Measurements from ENCODE around the gene CASS4. TPM values are rescaled to one million over a fixed set of nuclear protein-coding genes. Genes with fewer than 3 reads are reported as not detected.

Gene CASS4
- total RNA-seq, 2 experiments from 2014 or later = 3.5 to 3.7 TPM

- CTCF ChIA-PET = no interaction called here
- H3K36me3 Mint-ChIP-seq (ENCODE audit: low read depth) = peaks cover 9% of the 10 kb centered on the region
- no peak overlapping the region for H3K27ac Mint-ChIP-seq
- intact Hi-C loops (cut with micrococcal nuclease) = loop anchor here (5.0 kb wide), 2 partner anchors 54 to 74 kb away; partner anchors contain the start of genes AURKA, CASS4 and CSTF1
- no peaks in the 10 kb centered on the region for H3K27me3 Mint-ChIP-seq
- POLR2A ChIA-PET = interaction anchor here (1.2 kb wide), 1 partner anchor 14 kb away, joined by 3 read pairs; no protein-coding TSS in a partner anchor
- H3K4me3 Mint-ChIP-seq = no peak overlapping the region
- ATAC-seq (no peak), DNase-seq (no peak)
- H3K9me3 Mint-ChIP-seq = no peaks in the 10 kb centered on the region
- H3K4me1 Mint-ChIP-seq (ENCODE audit: low read depth) = peaks cover 44% of the 10 kb centered on the region
- TF ChIP-seq CTCF (IDR thresholded peaks at IDR 0.05) = no peak
These were observed 53.9 kb downstream of the CASS4 start for GRCh38 chr20:56465997-56466396.

GRCh38 chr20:56467968-56468315, 55.9 kb downstream of the CASS4 start:
- ChIA-PET CTCF (interaction anchor here (1.0 to 2.0 kb wide), 3 partner anchors 37 to 914 kb away, joined by 3 to 8 read pairs (median 3); no protein-coding TSS in a partner anchor), POLR2A (interaction anchor here (0.7 to 1.4 kb wide), 4 partner anchors 28 to 71 kb away, joined by 3 to 5 read pairs (median 4); no protein-coding TSS in a partner anchor)
- Mint-ChIP-seq H3K36me3 (ENCODE audit: low read depth) (peaks cover 10% of the 10 kb centered on the region), H3K27ac (peak overlapping the region; percentile 100), H3K4me3 (peak overlapping the region; percentile 100), H3K9me3 (no peaks in the 10 kb centered on the region), H3K4me1 (ENCODE audit: low read depth) (peaks cover 41% of the 10 kb centered on the region), H3K27me3 (no peaks in the 10 kb centered on the region)
- DNase-seq = no peak
- TF ChIP-seq CTCF (IDR thresholded peaks at IDR 0.05) = no peak
- intact Hi-C loops (cut with micrococcal nuclease) = loop anchor here (5.0 kb wide), 2 partner anchors 56 to 76 kb away; partner anchors contain the start of genes AURKA, CASS4 and CSTF1
- peak; percentile 31 for ATAC-seq

GRCh38 chr20:56468316-56469076, 56.4 kb downstream of the CASS4 start, which contains the start of gene RTF2:
Gene RTF2, plus strand, starts transcription at chr20:56468627. Its CDS starts 71 bp downstream, at chr20:56468698.
- POLR2A ChIA-PET = interaction anchor here (0.7 to 1.9 kb wide), 7 partner anchors 12 to 94 kb away, joined by 3 to 9 read pairs (median 4); partner anchors contain the start of genes AURKA and CSTF1
- no peaks in the 10 kb centered on the region for H3K27me3 Mint-ChIP-seq
- DNase-seq = peak; percentile 98
- intact Hi-C loops (cut with micrococcal nuclease) = loop anchor here (5.0 kb wide), 2 partner anchors 56 to 76 kb away; partner anchors contain the start of genes AURKA, CASS4 and CSTF1
- peak; percentile 98 for ATAC-seq
- no peaks in the 10 kb centered on the region for H3K9me3 Mint-ChIP-seq
- H3K36me3 Mint-ChIP-seq (ENCODE audit: low read depth) = peaks cover 14% of the 10 kb centered on the region
- CTCF ChIA-PET = interaction anchor here (0.7 to 2.0 kb wide), 4 partner anchors 29 to 73 kb away, joined by 3 to 8 read pairs (median 3); no protein-coding TSS in a partner anchor
- peak within 1 kb of the TSS; percentile 100 for H3K27ac Mint-ChIP-seq
- TF ChIP-seq CTCF (IDR thresholded peaks at IDR 0.05) = no peak
- peaks cover 37% of the 10 kb centered on the region for H3K4me1 Mint-ChIP-seq (ENCODE audit: low read depth)
- H3K4me3 Mint-ChIP-seq = peak within 1 kb of the TSS; percentile 100

- ATAC-seq (no peak), DNase-seq (no peak)
- Mint-ChIP-seq H3K9me3 (no peaks in the 10 kb centered on the region), H3K27ac (peak overlapping the region; percentile 100), H3K4me1 (ENCODE audit: low read depth) (peaks cover 31% of the 10 kb centered on the region), H3K4me3 (peak overlapping the region; percentile 100), H3K36me3 (ENCODE audit: low read depth) (peaks cover 17% of the 10 kb centered on the region), H3K27me3 (no peaks in the 10 kb centered on the region)
- no peak for TF ChIP-seq CTCF (IDR thresholded peaks at IDR 0.05)
- intact Hi-C loops (cut with micrococcal nuclease) = loop anchor here (5.0 kb wide), 2 partner anchors 57 to 77 kb away; partner anchors contain the start of genes AURKA, CASS4 and CSTF1
- ChIA-PET POLR2A (interaction anchor here (0.9 to 1.9 kb wide), 6 partner anchors 12 to 95 kb away, joined by 3 to 9 read pairs (median 4); partner anchors contain the start of genes AURKA and CSTF1), CTCF (interaction anchor here (0.7 to 2.0 kb wide), 4 partner anchors 29 to 74 kb away, joined by 3 to 8 read pairs (median 3); no protein-coding TSS in a partner anchor)
These were observed 57.0 kb downstream of the CASS4 start for GRCh38 chr20:56469077-56469449.
